Mammary epithelial cell (primary cell): ENCODE results near the gene KIF24.

ENCODE experiments used
- EZH2 ChIP-seq: IDR thresholded peaks from 2 replicates; pipeline ENCODE4 v1.6.1; 2012; ENCODE audit warnings: low read length, inconsistent platforms, borderline replicate concordance
- TF ChIP-seq, protein P1 (sequence below), 2 donors: IDR thresholded peaks in 1 of 2; conservative IDR thresholded peaks in 1 of 2; 2 replicates each; pipeline ENCODE4 v1.5.1; 2011 to 2012; ENCODE audit warnings: inconsistent platforms in 2 of 2, low read length in 2 of 2, mild to moderate bottlenecking in 2 of 2, control low read depth in 1 of 2, low read depth in 1 of 2; ENCODE audit not compliant: insufficient read depth in 1 of 2; ENCODE audit errors: extremely low read depth in 1 of 2

DNA sequence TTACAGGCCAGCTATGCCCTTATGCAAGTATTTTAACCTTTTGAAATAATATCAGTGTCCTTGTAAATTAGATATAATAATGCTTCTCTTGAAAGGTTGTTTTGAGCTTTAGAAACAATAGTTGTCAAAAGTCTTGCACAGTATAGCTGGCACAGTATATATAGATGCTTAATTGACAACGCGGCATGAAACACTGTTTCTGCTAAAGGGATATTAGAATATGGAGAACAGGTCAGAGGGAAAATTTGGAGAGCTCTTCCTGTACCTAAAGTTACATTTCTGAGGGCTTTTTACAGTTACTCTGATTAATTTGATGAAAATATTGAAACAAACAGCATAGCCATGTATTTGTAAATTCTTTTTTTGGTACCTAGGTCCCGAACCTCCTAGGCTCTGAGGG, 4.8 kb upstream of the KIF24 start:
- TF ChIP-seq, protein P1, sequence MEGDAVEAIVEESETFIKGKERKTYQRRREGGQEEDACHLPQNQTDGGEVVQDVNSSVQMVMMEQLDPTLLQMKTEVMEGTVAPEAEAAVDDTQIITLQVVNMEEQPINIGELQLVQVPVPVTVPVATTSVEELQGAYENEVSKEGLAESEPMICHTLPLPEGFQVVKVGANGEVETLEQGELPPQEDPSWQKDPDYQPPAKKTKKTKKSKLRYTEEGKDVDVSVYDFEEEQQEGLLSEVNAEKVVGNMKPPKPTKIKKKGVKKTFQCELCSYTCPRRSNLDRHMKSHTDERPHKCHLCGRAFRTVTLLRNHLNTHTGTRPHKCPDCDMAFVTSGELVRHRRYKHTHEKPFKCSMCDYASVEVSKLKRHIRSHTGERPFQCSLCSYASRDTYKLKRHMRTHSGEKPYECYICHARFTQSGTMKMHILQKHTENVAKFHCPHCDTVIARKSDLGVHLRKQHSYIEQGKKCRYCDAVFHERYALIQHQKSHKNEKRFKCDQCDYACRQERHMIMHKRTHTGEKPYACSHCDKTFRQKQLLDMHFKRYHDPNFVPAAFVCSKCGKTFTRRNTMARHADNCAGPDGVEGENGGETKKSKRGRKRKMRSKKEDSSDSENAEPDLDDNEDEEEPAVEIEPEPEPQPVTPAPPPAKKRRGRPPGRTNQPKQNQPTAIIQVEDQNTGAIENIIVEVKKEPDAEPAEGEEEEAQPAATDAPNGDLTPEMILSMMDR (conservative IDR thresholded peaks at IDR 0.05 in 1 of 2, IDR thresholded peaks at IDR 0.05 in 1 of 2; ENCODE audit: extremely low read depth in 1 of 2, insufficient read depth in 1 of 2, low read depth in 1 of 2, low read length in 2 of 2) = no peak
- TF ChIP-seq EZH2 = no peak
